ENCODE results near the gene COBL. TPM values are rescaled to one million over a fixed set of nuclear protein-coding genes. Genes with fewer than 3 reads are reported as not detected.
A peak's percentile ranks its signal among the peaks of the same experiment; 100 is the strongest.

COBL gene
- total RNA-seq, 1 donor from 2014 or later: 27.9 TPM

GRCh38 chr7:51224811-51225595 lies 91.6 kb downstream of the COBL start:
- Histone ChIP-seq H3K4me1 (peaks cover 20% of the 10 kb centered on the region), H3K4me3 (no peak overlapping the region), H3K36me3 (no peaks in the 10 kb centered on the region), H3K27me3 (ENCODE audit: low read depth) (no peaks in the 10 kb centered on the region), H3K27ac (no peak overlapping the region), H3K9me3 (no peaks in the 10 kb centered on the region)
- ATAC-seq (peak; percentile 81 to 87), DNase-seq (peak; percentile 72)
- peak; percentile 35 for TF ChIP-seq CTCF (IDR thresholded peaks at IDR 0.05)
- intact Hi-C loops (cut with DNase I): no loop called here

DNA sequence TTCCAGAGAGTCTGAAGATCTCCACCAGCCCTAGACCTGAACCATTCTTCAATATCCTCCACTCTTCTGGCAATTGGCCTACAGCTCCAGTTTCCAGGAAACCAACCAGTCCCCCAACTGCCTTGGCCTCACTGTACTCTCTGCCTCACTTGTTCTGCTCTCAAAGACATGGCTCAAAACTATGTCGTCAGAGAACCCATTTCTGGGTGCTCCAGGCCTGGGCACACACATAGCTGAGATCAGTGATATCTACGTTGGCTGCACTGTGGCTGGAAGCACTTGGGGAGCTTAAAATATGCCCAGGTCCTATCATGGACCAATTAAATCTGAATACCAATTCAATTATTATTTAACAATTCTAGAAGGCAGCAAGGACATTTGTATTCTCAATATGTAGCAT lies 93.1 kb downstream of the COBL start:
- TF ChIP-seq CTCF (IDR thresholded peaks at IDR 0.05): no peak
- Histone ChIP-seq H3K4me1 (peaks cover 18% of the 10 kb centered on the region), H3K4me3 (no peak overlapping the region), H3K27me3 (ENCODE audit: low read depth) (no peaks in the 10 kb centered on the region), H3K36me3 (no peaks in the 10 kb centered on the region), H3K27ac (no peak overlapping the region), H3K9me3 (no peaks in the 10 kb centered on the region)
- no peak for DNase-seq
- intact Hi-C loops (cut with DNase I): no loop called here
- no peak for ATAC-seq

GRCh38 chr7:51222916-51223315 lies 93.7 kb downstream of the COBL start:
- intact Hi-C loops (cut with DNase I): no loop called here
- H3K27me3 ChIP-seq (ENCODE audit: low read depth): no peaks in the 10 kb centered on the region
- peaks cover 12% of the 10 kb centered on the region for H3K4me1 ChIP-seq
- H3K36me3 ChIP-seq: no peaks in the 10 kb centered on the region
- H3K4me3 ChIP-seq: no peak overlapping the region
- H3K9me3 ChIP-seq: no peaks in the 10 kb centered on the region
- TF ChIP-seq CTCF (IDR thresholded peaks at IDR 0.05): no peak
- H3K27ac ChIP-seq: no peak overlapping the region
- ATAC-seq (no peak), DNase-seq (no peak)

DNA sequence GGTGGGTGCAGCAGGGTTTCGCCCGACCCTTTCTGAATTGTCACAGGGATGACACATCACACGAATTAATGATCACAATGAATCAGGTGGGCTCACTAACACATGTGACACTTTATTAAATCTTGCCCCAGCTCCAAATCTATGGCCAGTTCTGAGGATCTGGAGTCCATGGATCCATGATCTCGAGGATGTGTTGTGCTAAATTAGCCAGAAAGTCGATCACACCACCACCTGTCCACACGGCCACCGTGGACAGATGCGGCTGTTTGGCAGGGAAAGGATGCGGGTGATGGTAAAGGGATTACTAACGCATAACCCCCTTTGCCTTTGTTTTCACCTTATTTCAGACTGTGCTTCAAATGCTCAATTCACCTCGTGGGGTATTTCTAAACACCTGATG lies 96.4 kb downstream of the COBL start:
- intact Hi-C loops (cut with DNase I): no loop called here
- Histone ChIP-seq H3K36me3 (no peaks in the 10 kb centered on the region), H3K27ac (no peak overlapping the region), H3K9me3 (no peaks in the 10 kb centered on the region), H3K27me3 (ENCODE audit: low read depth) (no peaks in the 10 kb centered on the region), H3K4me1 (no peaks in the 10 kb centered on the region), H3K4me3 (no peak overlapping the region)
- no peak for TF ChIP-seq CTCF (IDR thresholded peaks at IDR 0.05)
- DNase-seq: no peak
- ATAC-seq: no peak

DNA sequence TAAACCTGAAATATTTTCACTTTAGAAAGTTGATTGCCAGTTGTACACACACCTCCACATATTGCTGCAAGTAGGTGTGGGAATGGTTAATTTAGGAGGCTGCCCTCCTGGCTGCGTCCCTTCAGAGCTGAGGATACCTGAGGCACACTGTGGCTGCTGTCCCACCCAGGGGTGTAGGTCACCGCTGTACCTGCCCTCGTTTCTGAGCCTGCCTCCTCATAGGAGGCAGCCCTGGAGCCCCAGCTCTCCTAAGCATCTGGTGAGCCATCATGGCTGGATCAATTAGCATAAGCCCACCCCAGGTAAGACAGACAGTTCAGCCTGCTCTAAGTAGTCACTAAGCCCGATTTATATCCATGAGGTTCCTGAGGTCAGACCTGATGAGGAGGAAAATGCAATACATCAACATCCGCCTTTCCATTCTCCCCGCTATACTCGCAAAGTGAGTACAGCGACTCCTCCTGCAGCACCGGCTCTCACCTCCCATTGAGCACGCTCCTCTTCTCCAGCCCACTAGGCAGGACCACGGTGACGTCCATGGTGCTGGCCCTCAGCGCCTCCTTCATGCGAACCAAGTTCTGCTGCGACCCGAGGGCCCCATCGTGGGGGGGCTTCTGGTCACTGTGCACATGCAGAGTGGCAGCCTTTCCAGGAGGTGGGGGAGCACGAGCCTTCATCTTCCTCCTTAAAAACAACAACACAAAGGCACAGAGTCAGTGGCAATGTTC lies 97.2 kb downstream of the COBL start:
- ATAC-seq: no peak
- intact Hi-C loops (cut with DNase I): no loop called here
- H3K4me3 ChIP-seq: no peak overlapping the region
- no peaks in the 10 kb centered on the region for H3K36me3 ChIP-seq
- DNase-seq: no peak
- H3K4me1 ChIP-seq: no peaks in the 10 kb centered on the region
- no peak for TF ChIP-seq CTCF (IDR thresholded peaks at IDR 0.05)
- no peaks in the 10 kb centered on the region for H3K9me3 ChIP-seq
- no peaks in the 10 kb centered on the region for H3K27me3 ChIP-seq (ENCODE audit: low read depth)
- no peak overlapping the region for H3K27ac ChIP-seq
